ENCODE data around the gene GNL2. TPM values are rescaled to one million over a fixed set of nuclear protein-coding genes. Genes with fewer than 3 reads are reported as not detected.

GNL2 gene
- total RNA-seq, 2 donors from 2014 or later = 54.9 to 59.9 TPM

GRCh38 chr1:37628026-37628556 is 32.4 kb upstream of the GNL2 start:
- Mint-ChIP-seq H3K27me3 (peaks cover 87% of the 10 kb centered on the region), H3K4me1 (peaks cover 9% of the 10 kb centered on the region), H3K27ac (no peak overlapping the region), H3K4me3 (no peak overlapping the region), H3K36me3 (ENCODE audit: low read depth) (peaks cover 8% of the 10 kb centered on the region)
- DNase-seq = no peak
- ATAC-seq = no peak
- H3K9me3 ChIP-seq (ENCODE audit: control insufficient read depth, low read length, poor library complexity, severe bottlenecking) = no peaks in the 10 kb centered on the region

- peaks cover 55% of the 10 kb centered on the region for H3K27me3 Mint-ChIP-seq
- no peak for DNase-seq
Measured at GRCh38 chr1:37622131-37622530, 26.4 kb upstream of the GNL2 start.

GRCh38 chr1:37621326-37621870 is 25.7 kb upstream of the GNL2 start:
- H3K9me3 ChIP-seq (ENCODE audit: control insufficient read depth, low read length, poor library complexity, severe bottlenecking) = no peaks in the 10 kb centered on the region
- Mint-ChIP-seq H3K4me3 (no peak overlapping the region), H3K27me3 (peaks cover 55% of the 10 kb centered on the region), H3K27ac (no peak overlapping the region), H3K36me3 (ENCODE audit: low read depth) (peaks cover 9% of the 10 kb centered on the region), H3K4me1 (peaks cover 17% of the 10 kb centered on the region)
- DNase-seq (no peak), ATAC-seq (no peak)

More at GRCh38 chr1:37622131-37622530, 26.4 kb upstream of the GNL2 start:
- H3K4me3 Mint-ChIP-seq = no peak overlapping the region
- no peak overlapping the region for H3K27ac Mint-ChIP-seq
- no peaks in the 10 kb centered on the region for H3K9me3 ChIP-seq (ENCODE audit: control insufficient read depth, low read length, poor library complexity, severe bottlenecking)
- H3K36me3 Mint-ChIP-seq (ENCODE audit: low read depth) = peaks cover 9% of the 10 kb centered on the region
- no peak for ATAC-seq
- H3K4me1 Mint-ChIP-seq = peaks cover 17% of the 10 kb centered on the region

- H3K4me1 Mint-ChIP-seq = peaks cover 17% of the 10 kb centered on the region
Measured at GRCh38 chr1:37620707-37621106, 25.0 kb upstream of the GNL2 start.

GRCh38 chr1:37616330-37616729 is 20.6 kb upstream of the GNL2 start:
- H3K9me3 ChIP-seq (ENCODE audit: control insufficient read depth, low read length, poor library complexity, severe bottlenecking) = no peaks in the 10 kb centered on the region
- Mint-ChIP-seq H3K27me3 (peaks cover 75% of the 10 kb centered on the region), H3K36me3 (ENCODE audit: low read depth) (peaks cover 14% of the 10 kb centered on the region), H3K4me1 (peaks cover 15% of the 10 kb centered on the region), H3K27ac (no peak overlapping the region), H3K4me3 (no peak overlapping the region)
- no peak for ATAC-seq
- DNase-seq = no peak

More at GRCh38 chr1:37620707-37621106, 25.0 kb upstream of the GNL2 start:
- H3K4me3 Mint-ChIP-seq = no peak overlapping the region
- H3K9me3 ChIP-seq (ENCODE audit: control insufficient read depth, low read length, poor library complexity, severe bottlenecking) = no peaks in the 10 kb centered on the region
- H3K27me3 Mint-ChIP-seq = peaks cover 55% of the 10 kb centered on the region
- ATAC-seq = no peak
- no peak for DNase-seq
- no peak overlapping the region for H3K27ac Mint-ChIP-seq
- peaks cover 13% of the 10 kb centered on the region for H3K36me3 Mint-ChIP-seq (ENCODE audit: low read depth)

GRCh38 chr1:37614105-37614504 is 18.4 kb upstream of the GNL2 start:
- H3K36me3 Mint-ChIP-seq (ENCODE audit: low read depth) = peaks cover 14% of the 10 kb centered on the region
- ATAC-seq = no peak
- H3K9me3 ChIP-seq (ENCODE audit: control insufficient read depth, low read length, poor library complexity, severe bottlenecking) = no peaks in the 10 kb centered on the region
- peaks cover 13% of the 10 kb centered on the region for H3K4me1 Mint-ChIP-seq
- H3K27ac Mint-ChIP-seq = no peak overlapping the region
- no peak for DNase-seq
- peaks cover 65% of the 10 kb centered on the region for H3K27me3 Mint-ChIP-seq
- no peak overlapping the region for H3K4me3 Mint-ChIP-seq

GRCh38 chr1:37612186-37612585 is 16.4 kb upstream of the GNL2 start:
- no peak overlapping the region for H3K27ac Mint-ChIP-seq
- H3K36me3 Mint-ChIP-seq (ENCODE audit: low read depth) = peaks cover 9% of the 10 kb centered on the region
- peaks cover 3% of the 10 kb centered on the region for H3K4me1 Mint-ChIP-seq
- ATAC-seq (no peak), DNase-seq (no peak)
- H3K4me3 Mint-ChIP-seq = no peak overlapping the region
- no peaks in the 10 kb centered on the region for H3K9me3 ChIP-seq (ENCODE audit: control insufficient read depth, low read length, poor library complexity, severe bottlenecking)
- peaks cover 48% of the 10 kb centered on the region for H3K27me3 Mint-ChIP-seq

- no peak for DNase-seq
- Mint-ChIP-seq H3K27me3 (peaks cover 36% of the 10 kb centered on the region), H3K36me3 (ENCODE audit: low read depth) (peaks cover 3% of the 10 kb centered on the region), H3K4me3 (no peak overlapping the region), H3K27ac (no peak overlapping the region), H3K4me1 (no peaks in the 10 kb centered on the region)
- no peaks in the 10 kb centered on the region for H3K9me3 ChIP-seq (ENCODE audit: control insufficient read depth, low read length, poor library complexity, severe bottlenecking)
- ATAC-seq = no peak
Measured at GRCh38 chr1:37609994-37610393, 14.3 kb upstream of the GNL2 start.

- H3K4me3 Mint-ChIP-seq = no peak overlapping the region
- H3K4me1 Mint-ChIP-seq = peaks cover 2% of the 10 kb centered on the region
- DNase-seq (no peak), ATAC-seq (no peak)
- H3K36me3 Mint-ChIP-seq (ENCODE audit: low read depth) = peaks cover 7% of the 10 kb centered on the region
- peaks cover 39% of the 10 kb centered on the region for H3K27me3 Mint-ChIP-seq
- H3K9me3 ChIP-seq (ENCODE audit: control insufficient read depth, low read length, poor library complexity, severe bottlenecking) = no peaks in the 10 kb centered on the region
- no peak overlapping the region for H3K27ac Mint-ChIP-seq
Measured at GRCh38 chr1:37609002-37609401, 13.3 kb upstream of the GNL2 start.

GRCh38 chr1:37606481-37607263 is 10.9 kb upstream of the GNL2 start:
- Mint-ChIP-seq H3K4me3 (no peak overlapping the region), H3K36me3 (ENCODE audit: low read depth) (peaks cover 5% of the 10 kb centered on the region), H3K27ac (peak overlapping the region; percentile 37), H3K27me3 (peaks cover 21% of the 10 kb centered on the region), H3K4me1 (peaks cover 5% of the 10 kb centered on the region)
- H3K9me3 ChIP-seq (ENCODE audit: control insufficient read depth, low read length, poor library complexity, severe bottlenecking) = no peaks in the 10 kb centered on the region
- no peak for DNase-seq
- ATAC-seq = no peak

- H3K9me3 ChIP-seq (ENCODE audit: control insufficient read depth, low read length, poor library complexity, severe bottlenecking) = no peaks in the 10 kb centered on the region
- Mint-ChIP-seq H3K4me3 (no peak overlapping the region), H3K36me3 (ENCODE audit: low read depth) (peaks cover 5% of the 10 kb centered on the region), H3K27ac (no peak overlapping the region), H3K27me3 (peaks cover 27% of the 10 kb centered on the region), H3K4me1 (peaks cover 5% of the 10 kb centered on the region)
- no peak for ATAC-seq
- no peak for DNase-seq
Measured at GRCh38 chr1:37605806-37606474, 10.2 kb upstream of the GNL2 start.

GRCh38 chr1:37605061-37605650 is 9.4 kb upstream of the GNL2 start:
- peaks cover 5% of the 10 kb centered on the region for H3K4me1 Mint-ChIP-seq
- no peak for DNase-seq
- H3K27me3 Mint-ChIP-seq = peaks cover 27% of the 10 kb centered on the region
- H3K9me3 ChIP-seq (ENCODE audit: control insufficient read depth, low read length, poor library complexity, severe bottlenecking) = no peaks in the 10 kb centered on the region
- no peak overlapping the region for H3K4me3 Mint-ChIP-seq
- no peak for ATAC-seq
- no peak overlapping the region for H3K27ac Mint-ChIP-seq
- H3K36me3 Mint-ChIP-seq (ENCODE audit: low read depth) = peaks cover 5% of the 10 kb centered on the region

Data from T-helper 17 cell (primary cell).